Islet precursor cell (in vitro differentiated cells): Measurements from ENCODE around the gene GRM5.
A peak's percentile ranks its signal among the peaks of the same experiment; 100 is the strongest.
"Not testable (repeated sequence)": the region's sequence is repeated elsewhere in the genome, so short reads cannot be mapped to it uniquely, and the experiment has no call there.

Experiments
- DNase-seq: peaks from one replicate; pipeline ENCODE4 v3.0.0-alpha.2; 2018

GRM5 gene

DNA sequence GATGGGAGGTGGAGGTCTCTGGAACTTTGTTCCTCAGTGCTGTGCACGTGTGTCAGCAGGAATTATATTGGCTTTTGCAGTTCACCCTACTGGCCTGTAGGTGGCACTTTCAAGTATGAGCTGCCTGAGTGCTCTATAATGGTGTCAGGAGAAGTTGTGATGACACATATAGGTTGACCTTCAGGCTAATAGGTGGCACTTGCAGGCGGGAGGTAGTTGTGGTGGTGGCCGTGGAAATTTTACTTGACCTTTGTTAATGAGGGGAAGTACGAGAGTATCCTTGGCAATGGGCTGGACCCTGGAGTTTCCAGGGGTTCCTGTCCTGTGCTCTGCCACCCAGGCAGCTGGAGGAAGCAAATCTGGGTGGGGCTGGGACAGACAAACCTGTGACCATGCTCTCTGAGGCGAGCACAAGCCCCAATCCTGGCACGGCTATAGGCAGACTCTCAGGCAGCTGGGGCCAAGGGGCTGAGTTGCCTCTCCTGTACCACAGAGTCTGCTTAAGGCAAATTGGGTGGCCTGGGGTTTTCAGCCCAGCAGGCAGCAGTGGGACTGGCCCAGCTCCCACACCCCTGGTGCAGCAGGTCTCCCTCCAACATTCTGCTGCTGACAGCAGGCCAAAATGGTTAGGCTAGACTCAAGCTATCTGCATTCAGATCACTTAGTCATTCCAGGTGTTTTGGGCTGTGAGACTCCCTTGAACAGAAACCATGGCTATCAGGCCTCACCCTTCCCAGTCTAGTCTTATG lies 580.7 kb downstream of the GRM5 start:
- peak; percentile 74 for DNase-seq

DNA sequence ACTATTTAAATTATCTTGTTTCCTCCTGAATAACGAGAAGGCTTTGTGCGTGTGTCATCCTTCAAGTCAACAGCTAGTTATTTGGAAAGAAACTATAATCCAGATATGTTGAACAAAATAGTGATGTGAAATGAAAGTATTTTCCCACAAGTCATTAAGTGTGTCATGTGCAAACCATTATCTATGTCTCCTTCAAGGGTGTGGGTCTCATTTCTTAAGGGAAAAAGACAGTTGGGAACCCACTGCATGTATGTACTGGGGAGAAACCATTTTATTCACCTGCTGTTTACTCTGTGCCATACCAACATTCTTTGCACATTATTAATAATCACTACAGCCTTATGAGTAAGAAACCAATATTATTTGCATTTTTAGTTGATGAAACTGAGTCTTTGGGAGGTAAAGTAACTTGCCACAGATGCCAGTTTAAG lies 582.9 kb downstream of the GRM5 start:
- DNase-seq, result no peak

DNA sequence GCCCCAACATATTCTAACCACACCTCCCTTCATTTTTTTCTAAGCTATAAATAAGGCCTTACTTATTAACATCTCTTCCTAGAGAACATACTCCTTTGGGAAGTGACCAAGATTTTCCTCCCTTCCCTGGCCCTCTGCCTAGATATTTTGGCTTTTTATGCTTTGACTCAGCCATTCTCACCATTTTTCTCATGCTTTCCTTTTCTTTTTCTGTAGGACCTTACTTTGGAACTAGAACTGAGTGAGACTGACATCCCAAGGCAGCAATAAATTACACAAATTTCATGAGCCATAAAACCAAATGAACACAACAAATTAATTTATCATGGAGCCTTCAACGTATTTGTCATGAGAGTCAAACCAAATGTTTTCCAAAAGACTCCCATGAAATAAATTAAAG lies 585.6 kb downstream of the GRM5 start:
- DNase-seq, result no peak

DNA sequence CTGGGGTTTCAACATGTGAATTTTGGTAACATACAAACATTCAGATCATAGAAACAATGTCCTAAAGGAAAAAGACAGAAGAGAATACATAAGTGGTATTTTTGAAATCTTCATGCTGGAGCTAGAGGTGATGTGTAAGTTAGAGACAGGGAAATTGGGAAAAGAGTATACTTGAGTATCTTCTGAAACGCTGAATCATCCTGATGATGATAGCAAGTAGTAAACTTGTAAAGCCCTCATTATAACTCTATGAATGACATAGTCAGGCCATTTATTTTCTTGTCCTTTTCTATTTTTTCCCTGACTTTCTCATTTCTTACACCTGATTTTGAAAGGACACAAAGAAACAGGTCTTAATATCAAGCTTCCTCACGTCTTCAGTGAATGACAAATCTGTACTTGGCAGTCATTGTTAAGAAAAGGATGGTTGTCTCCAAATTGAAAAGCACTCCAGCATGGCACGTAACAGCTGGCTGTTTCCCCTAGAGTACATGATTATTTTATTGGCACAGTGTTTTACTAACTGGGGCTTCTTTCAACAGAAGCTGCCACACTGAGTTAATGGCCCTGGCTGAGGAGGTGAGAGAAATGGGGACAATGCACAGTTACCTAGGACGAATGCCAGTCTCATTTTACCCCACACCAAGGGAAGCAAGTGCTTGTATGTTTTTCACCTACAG lies 587.5 kb downstream of the GRM5 start:
- DNase-seq, result no peak

DNA sequence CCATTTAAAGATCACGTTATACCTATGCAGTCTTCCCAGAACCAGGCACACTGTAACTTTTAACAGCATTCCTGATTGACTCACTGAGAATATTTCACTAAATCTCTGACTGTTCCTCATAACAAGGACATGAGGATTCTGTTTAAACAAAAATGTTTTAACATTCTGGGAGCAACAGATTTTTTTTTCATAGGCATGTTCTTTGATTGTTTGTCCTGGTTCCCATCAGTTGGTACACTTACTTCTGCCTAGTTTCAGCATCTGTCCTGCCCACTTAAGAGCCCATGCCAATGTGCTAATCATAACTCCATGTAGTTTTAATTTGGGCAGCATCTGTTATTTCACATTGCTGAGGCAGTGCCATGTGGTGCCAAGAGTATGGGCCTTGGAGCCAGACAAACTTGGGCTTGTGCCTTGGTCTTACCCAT lies 589.8 kb downstream of the GRM5 start:
- DNase-seq, result no peak

DNA sequence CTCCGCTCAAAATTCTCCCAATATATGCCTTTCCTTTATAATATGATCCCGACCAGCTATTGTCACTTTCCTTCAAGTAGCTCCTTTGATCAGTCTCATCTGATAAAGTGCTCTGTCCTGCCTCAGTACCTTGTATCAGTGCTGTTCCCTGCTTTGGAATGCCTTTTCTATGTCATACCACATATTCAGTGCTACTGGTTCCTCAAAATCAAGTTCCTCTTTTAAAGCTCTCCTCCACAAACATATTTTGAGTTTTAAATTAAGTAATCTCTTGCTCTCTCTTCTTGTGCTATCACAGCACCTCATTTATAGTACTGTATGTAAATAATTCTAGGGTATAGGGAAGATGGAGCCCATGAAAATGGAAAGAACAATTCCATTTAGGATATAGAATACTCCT lies 591.1 kb downstream of the GRM5 start:
- no peak for DNase-seq

DNA sequence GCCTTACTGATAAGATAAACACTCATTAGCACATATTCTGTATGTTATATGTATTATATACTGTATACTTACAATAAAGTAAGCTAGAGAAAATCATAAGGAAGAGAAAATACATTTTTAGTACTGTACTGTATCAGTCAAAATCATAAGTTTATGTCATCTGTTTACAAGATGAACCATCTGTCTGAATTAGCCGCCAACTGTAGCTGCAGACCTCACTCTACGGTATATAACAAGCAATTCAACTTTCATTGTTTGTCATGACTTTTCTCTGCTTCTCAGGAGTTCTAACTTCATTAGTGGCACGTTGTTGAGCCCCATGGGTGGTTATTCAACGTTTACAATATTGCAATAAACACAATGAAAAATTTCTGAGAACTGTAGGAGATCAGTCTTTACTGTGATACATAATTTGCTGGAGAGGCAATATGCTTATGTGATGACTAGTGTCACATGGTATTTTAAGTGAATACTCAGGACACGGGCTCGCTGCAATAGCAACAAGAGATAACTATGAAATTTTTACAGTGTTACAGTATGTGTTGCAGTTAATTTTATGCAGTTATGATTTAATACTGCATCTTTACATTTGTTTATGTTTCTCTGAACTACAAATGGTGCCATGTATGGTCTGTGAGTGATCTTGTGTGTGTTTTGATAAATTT lies 596.1 kb downstream of the GRM5 start:
- no peak for DNase-seq

DNA sequence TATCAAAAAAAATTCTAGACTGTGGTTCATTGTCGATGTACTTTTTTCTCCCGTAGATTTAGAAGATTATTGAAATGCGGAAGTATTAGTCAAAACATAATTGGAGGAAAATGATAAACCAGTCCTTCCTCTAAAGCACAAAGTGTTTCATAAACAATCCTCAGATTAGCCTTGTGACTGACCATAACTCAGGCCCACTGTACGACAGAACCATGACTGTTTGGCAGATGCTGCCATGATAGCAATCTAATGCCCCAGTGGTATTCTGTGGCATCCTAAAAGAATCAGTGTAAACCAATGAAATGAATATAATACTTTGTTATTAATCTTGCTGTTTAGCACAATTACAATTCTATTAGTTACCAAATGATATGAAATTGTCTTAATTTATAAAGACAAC lies 601.3 kb downstream of the GRM5 start:
- no peak for DNase-seq

DNA sequence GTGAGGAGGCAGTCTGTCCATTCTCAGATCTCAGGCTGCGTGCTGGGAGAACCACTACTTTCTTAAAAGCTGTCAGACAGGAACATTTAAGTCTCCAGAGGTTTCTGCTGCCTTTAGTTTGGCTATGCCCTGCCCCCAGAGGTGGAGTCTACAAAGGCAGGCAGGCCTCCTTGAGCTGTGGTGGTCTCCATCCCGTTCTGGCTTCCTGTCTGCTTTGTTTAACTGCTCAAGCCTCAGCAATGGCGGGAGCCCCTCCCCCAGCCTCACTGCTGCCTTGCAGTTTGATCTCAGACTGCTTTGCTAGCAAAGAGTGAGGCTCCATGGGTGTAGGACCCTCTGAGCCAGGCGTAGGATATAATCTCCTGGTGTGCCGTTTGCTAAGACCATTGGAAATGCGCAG lies 602.5 kb downstream of the GRM5 start:
- DNase-seq, result not testable (repeated sequence)

DNA sequence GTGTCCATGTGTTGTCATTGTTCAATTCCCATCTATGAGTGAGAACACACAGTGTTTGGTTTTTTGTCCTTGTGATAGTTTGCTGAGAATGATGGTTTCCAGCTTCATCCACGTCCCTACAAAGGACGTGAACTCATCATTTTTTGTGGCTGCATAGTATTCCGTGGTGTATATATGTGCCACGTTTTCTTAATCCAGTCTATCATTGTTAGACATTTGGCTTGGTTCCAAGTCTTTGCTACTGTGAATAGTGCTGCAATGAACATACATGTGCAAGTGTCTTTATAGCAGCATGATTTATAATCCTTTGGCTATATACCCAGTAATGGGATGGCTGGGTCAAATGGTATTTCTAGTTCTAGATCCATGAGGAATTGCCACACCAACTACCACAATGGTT lies 607.7 kb downstream of the GRM5 start:
- DNase-seq, result not testable (repeated sequence)

DNA sequence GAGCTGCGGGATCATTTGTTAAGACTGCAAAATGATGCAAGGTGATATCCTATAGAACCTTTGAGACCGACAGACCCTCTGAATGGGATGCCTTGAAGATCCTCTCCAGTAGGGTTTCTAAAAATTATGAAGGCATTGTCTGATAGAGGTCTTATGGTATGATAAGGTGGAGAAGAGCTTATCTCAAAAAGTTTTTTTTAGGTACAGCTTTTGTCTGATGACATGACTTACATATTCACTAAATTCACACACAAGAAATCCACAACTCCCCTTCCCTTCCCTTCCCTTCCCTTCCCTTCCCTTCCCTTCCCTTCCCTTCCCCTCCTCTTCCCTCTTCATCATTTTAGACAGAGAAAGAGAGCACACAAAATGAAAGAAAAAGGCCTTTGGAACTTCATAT lies 609.8 kb downstream of the GRM5 start:
- DNase-seq, result no peak

DNA sequence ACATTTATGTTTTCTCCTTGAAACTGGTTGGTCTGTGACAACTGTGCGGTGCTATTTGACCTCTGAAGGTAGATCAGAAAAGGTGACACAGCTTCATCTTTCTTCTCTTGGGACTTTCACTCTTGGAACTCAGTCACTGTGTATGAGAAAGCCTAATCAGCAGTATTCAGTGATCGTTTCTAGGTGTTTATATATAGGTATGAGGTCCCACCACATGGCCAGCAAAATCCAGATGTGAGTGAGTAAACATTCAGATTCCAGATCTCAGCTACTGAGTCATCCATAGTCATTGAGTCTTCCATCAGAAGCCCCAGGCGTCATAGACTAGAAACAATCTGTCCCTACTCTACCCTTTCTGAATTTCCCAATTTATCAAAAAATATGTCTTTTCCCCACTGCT lies 610.9 kb downstream of the GRM5 start:
- DNase-seq, result no peak
